ENCODE results near the gene DNPH1. TPM values are rescaled to one million over a fixed set of nuclear protein-coding genes. Genes with fewer than 3 reads are reported as not detected.
A peak's percentile ranks its signal among the peaks of the same experiment; 100 is the strongest.

DNPH1 gene
- total and polyA plus RNA-seq, 9 of the 15 experiments (the other 6 are each of a cell fraction or from before 2014, with no cell fraction given): 7.3 to 300 (median 68.7) TPM

DNA sequence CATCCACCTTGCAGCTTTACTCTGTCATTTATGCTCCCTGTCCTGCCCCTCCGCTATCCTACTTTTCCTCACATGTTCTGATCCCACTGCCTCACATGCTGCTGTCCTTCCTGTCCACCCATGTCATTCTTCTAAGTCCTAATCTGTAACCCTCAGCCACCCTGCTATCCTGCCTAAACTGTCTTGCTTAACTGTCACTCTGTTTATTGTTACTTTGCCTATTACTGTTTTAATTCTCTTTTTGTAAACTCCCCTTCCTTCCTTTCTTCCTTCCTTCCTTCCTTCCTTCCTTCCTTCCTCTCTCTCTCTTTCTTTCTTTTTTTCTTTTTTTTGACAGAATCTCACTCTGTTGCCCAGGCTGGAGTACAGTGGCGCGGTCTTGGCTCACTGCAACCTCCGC lies 45.8 kb downstream of the DNPH1 start (continued):
- TF ChIP-seq, protein P1, sequence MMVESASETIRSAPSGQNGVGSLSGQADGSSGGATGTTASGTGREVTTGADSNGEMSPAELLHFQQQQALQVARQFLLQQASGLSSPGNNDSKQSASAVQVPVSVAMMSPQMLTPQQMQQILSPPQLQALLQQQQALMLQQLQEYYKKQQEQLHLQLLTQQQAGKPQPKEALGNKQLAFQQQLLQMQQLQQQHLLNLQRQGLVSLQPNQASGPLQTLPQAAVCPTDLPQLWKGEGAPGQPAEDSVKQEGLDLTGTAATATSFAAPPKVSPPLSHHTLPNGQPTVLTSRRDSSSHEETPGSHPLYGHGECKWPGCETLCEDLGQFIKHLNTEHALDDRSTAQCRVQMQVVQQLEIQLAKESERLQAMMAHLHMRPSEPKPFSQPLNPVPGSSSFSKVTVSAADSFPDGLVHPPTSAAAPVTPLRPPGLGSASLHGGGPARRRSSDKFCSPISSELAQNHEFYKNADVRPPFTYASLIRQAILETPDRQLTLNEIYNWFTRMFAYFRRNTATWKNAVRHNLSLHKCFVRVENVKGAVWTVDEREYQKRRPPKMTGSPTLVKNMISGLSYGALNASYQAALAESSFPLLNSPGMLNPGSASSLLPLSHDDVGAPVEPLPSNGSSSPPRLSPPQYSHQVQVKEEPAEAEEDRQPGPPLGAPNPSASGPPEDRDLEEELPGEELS (CRISPR knock-in tag; IDR thresholded peaks at IDR 0.05; ENCODE audit: borderline replicate concordance): 0 out of 2 replicates have a peak, but pooled peaks have one; percentile 31
- 0 out of 2 replicates have a peak, but pooled peaks have one; percentile 18 for TF ChIP-seq MAX (CRISPR knock-in tag; IDR thresholded peaks at IDR 0.05)
- TF ChIP-seq HDGF (IDR thresholded peaks at IDR 0.05): peak; percentile 81; the same call in 1 of the 2 replicates
- TF ChIP-seq, protein P2, sequence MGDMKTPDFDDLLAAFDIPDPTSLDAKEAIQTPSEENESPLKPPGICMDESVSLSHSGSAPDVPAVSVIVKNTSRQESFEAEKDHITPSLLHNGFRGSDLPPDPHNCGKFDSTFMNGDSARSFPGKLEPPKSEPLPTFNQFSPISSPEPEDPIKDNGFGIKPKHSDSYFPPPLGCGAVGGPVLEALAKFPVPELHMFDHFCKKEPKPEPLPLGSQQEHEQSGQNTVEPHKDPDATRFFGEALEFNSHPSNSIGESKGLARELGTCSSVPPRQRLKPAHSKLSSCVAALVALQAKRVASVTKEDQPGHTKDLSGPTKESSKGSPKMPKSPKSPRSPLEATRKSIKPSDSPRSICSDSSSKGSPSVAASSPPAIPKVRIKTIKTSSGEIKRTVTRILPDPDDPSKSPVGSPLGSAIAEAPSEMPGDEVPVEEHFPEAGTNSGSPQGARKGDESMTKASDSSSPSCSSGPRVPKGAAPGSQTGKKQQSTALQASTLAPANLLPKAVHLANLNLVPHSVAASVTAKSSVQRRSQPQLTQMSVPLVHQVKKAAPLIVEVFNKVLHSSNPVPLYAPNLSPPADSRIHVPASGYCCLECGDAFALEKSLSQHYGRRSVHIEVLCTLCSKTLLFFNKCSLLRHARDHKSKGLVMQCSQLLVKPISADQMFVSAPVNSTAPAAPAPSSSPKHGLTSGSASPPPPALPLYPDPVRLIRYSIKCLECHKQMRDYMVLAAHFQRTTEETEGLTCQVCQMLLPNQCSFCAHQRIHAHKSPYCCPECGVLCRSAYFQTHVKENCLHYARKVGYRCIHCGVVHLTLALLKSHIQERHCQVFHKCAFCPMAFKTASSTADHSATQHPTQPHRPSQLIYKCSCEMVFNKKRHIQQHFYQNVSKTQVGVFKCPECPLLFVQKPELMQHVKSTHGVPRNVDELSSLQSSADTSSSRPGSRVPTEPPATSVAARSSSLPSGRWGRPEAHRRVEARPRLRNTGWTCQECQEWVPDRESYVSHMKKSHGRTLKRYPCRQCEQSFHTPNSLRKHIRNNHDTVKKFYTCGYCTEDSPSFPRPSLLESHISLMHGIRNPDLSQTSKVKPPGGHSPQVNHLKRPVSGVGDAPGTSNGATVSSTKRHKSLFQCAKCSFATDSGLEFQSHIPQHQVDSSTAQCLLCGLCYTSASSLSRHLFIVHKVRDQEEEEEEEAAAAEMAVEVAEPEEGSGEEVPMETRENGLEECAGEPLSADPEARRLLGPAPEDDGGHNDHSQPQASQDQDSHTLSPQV (IDR thresholded peaks at IDR 0.05): no peak
- no peak for TF ChIP-seq PTTG1 (tag; IDR thresholded peaks at IDR 0.05; ENCODE audit: low read depth)
- TF ChIP-seq MTA2 (IDR thresholded peaks at IDR 0.05; ENCODE audit: low read depth): no peak; the same call in none of the 2 replicates
- TF ChIP-seq NFE2 (IDR thresholded peaks at IDR 0.05; ENCODE audit: low read depth): no peak
- no peak for TF ChIP-seq DDX20 (tag; IDR thresholded peaks at IDR 0.05; ENCODE audit: low read depth)
- TF ChIP-seq ELF2 (CRISPR knock-in tag; IDR thresholded peaks at IDR 0.05): no peak
- TF ChIP-seq MEF2A (IDR thresholded peaks at IDR 0.05; ENCODE audit: control insufficient read depth, low read depth, low read length): no peak
- TF ChIP-seq PHTF2 (CRISPR knock-in tag; IDR thresholded peaks at IDR 0.05): no peak
- no peak for TF ChIP-seq ZSCAN32 (CRISPR knock-in tag; IDR thresholded peaks at IDR 0.05)
- no peak for TF ChIP-seq MAZ (CRISPR knock-in tag; conservative IDR thresholded peaks at IDR 0.05 in 1 of 2, IDR thresholded peaks at IDR 0.05 in 1 of 2)
- TF ChIP-seq, protein P3, sequence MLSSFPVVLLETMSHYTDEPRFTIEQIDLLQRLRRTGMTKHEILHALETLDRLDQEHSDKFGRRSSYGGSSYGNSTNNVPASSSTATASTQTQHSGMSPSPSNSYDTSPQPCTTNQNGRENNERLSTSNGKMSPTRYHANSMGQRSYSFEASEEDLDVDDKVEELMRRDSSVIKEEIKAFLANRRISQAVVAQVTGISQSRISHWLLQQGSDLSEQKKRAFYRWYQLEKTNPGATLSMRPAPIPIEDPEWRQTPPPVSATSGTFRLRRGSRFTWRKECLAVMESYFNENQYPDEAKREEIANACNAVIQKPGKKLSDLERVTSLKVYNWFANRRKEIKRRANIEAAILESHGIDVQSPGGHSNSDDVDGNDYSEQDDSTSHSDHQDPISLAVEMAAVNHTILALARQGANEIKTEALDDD (IDR thresholded peaks at IDR 0.05): peak; percentile 44; the same call in 1 of the 2 replicates
- TF ChIP-seq ELF4 (CRISPR knock-in tag; IDR thresholded peaks at IDR 0.05): peak; percentile 88
